Endothelial cell of umbilical vein (primary cell): ENCODE measurements around the gene KDM4D. TPM values are rescaled to one million over a fixed set of nuclear protein-coding genes. Genes with fewer than 3 reads are reported as not detected.

Experiments used
- BruUV-seq: library from RNA; stranded (reverse); fragments of 400-500 nt; replicated peaks from 2 replicates; lab custom pipeline; 2021; lab: Mats Ljungman, UMichigan
- CTCF ChIA-PET: fragments of 300-600, 350-600 bp; sonication (Branson Sonifier 250); formaldehyde crosslinking; loops from one replicate; lab custom pipeline; 2021; ENCODE audit warnings: antibody characterized with exemption, inconsistent platforms; lab: Charles Lee
- POLR2A ChIA-PET: fragments of 300-600, 350-600 bp; sonication (Branson Sonifier 250); formaldehyde crosslinking; loops from one replicate; lab custom pipeline; 2021; ENCODE audit warnings: antibody characterized with exemption, inconsistent platforms; lab: Charles Lee
- DNase-seq: peaks from one replicate; pipeline ENCODE4 v3.0.0-alpha.2; 2011; ENCODE audit warnings: low read depth, low spot score
- FAIRE-seq: peaks from 2 replicates; lab custom pipeline; 2011; peaks lifted over from hg19 to GRCh38; lab: Jason Lieb, UNC
- H2AFZ ChIP-seq: 2 replicates; pipeline ENCODE4 v1.6.0; 2012; ENCODE audit warnings: low read depth, low read length, control low read depth, inconsistent platforms
- H3K27ac ChIP-seq: 2 replicates; pipeline ENCODE4 v1.5.1; 2011; ENCODE audit warnings: low read depth, mild to moderate bottlenecking, control low read depth, low read length, moderate library complexity; ENCODE audit not compliant: insufficient read depth
- H3K27me3 ChIP-seq, 2 experiments: 2 replicates each; pipeline versions ENCODE4 v1.6.0 to v1.6.1; 2011; ENCODE audit warnings: low read length in 2 of 2, mixed read lengths in 1 of 2; ENCODE audit not compliant: control insufficient read depth in 2 of 2, insufficient read depth in 2 of 2
- H3K36me3 ChIP-seq, 2 experiments: 2 replicates in 1 of 2; 3 replicates in 1 of 2; pipeline ENCODE4 v1.5.1; 2011; ENCODE audit warnings: low read length in 2 of 2, mild to moderate bottlenecking in 1 of 2, moderate library complexity in 1 of 2; ENCODE audit not compliant: control insufficient read depth in 2 of 2, insufficient read depth in 2 of 2; ENCODE audit errors: extremely low read depth in 1 of 2
- H3K4me1 ChIP-seq: 3 replicates; pipeline ENCODE4 v1.5.1; 2011; ENCODE audit warnings: mild to moderate bottlenecking, low read length; ENCODE audit not compliant: control insufficient read depth, insufficient read depth; ENCODE audit errors: extremely low read depth
- H3K4me2 ChIP-seq: 2 replicates; pipeline ENCODE4 v1.6.1; 2011; ENCODE audit warnings: low read length, control low read depth, mixed read lengths; ENCODE audit not compliant: insufficient read depth
- H3K4me3 ChIP-seq, 3 experiments: fragments of 200-600 bp in 1 of 3; sonication (generic), shearing (Covaris generic) in 1 of 3; replicated peaks in 1 of 3; 2 replicates each; pipeline ENCODE4 v1.5.1; 2011 to 2016; ENCODE audit warnings: control low read depth in 3 of 3, low read length in 3 of 3, mild to moderate bottlenecking in 2 of 3, inconsistent platforms in 1 of 3, low read depth in 1 of 3, moderate library complexity in 1 of 3; ENCODE audit not compliant: insufficient read depth in 1 of 3
- H3K79me2 ChIP-seq: 2 replicates; pipeline ENCODE4 v1.6.0; 2012; ENCODE audit warnings: low read length, inconsistent platforms; ENCODE audit not compliant: control insufficient read depth, insufficient read depth
- H3K9ac ChIP-seq: replicated peaks from 2 replicates; pipeline ENCODE3; 2011; ENCODE audit warnings: low read length, control low read depth; ENCODE audit not compliant: insufficient read depth; ENCODE audit errors: extremely low read depth
- H3K9me1 ChIP-seq: replicated peaks from 3 replicates; pipeline ENCODE4 v1.6.0; 2011; ENCODE audit warnings: mild to moderate bottlenecking, low read length; ENCODE audit not compliant: control insufficient read depth, insufficient read depth; ENCODE audit errors: extremely low read depth
- H3K9me3 ChIP-seq: replicated peaks from 2 replicates; pipeline ENCODE4 v1.5.1; 2012; ENCODE audit warnings: low read length, inconsistent platforms; ENCODE audit not compliant: control insufficient read depth, insufficient read depth
- H4K20me1 ChIP-seq: replicated peaks from 2 replicates; pipeline ENCODE3; 2011; ENCODE audit warnings: mild to moderate bottlenecking, low read length; ENCODE audit not compliant: control insufficient read depth, insufficient read depth; ENCODE audit errors: extremely low read depth
- EZH2 ChIP-seq: IDR thresholded peaks from 2 replicates; pipeline ENCODE4 v1.6.1; 2012; ENCODE audit warnings: borderline replicate concordance, low read depth, mild to moderate bottlenecking, moderate library complexity, low read length, inconsistent platforms; ENCODE audit not compliant: severe bottlenecking
- FOS ChIP-seq: IDR thresholded peaks from 2 replicates; pipeline ENCODE4 v1.6.1; 2011; ENCODE audit warnings: mild to moderate bottlenecking, low read length, moderate library complexity, borderline replicate concordance; ENCODE audit not compliant: insufficient read depth
- GATA2 ChIP-seq: IDR thresholded peaks from 2 replicates; pipeline ENCODE4 v1.7.0; 2011; ENCODE audit warnings: low read depth, mild to moderate bottlenecking, moderate library complexity, mixed read lengths, low read length; ENCODE audit not compliant: insufficient read length, insufficient read depth
- JUN ChIP-seq: IDR thresholded peaks from 2 replicates; pipeline ENCODE4 v1.6.1; 2011; ENCODE audit warnings: borderline replicate concordance, low read depth; ENCODE audit not compliant: insufficient read length, insufficient read depth
- MYC ChIP-seq: IDR thresholded peaks from one replicate; pipeline ENCODE4 v1.6.1; 2011; ENCODE audit warnings: mild to moderate bottlenecking, low read depth, low read length
- POLR2A ChIP-seq: IDR thresholded peaks from 2 replicates; pipeline ENCODE4 v1.6.1; 2012; ENCODE audit warnings: low read depth, mild to moderate bottlenecking, control low read depth, low read length
- POLR2AphosphoS5 ChIP-seq: IDR thresholded peaks from 2 replicates; pipeline ENCODE4 v1.6.1; 2012; ENCODE audit warnings: low read depth, mild to moderate bottlenecking, control low read depth, low read length, moderate library complexity; ENCODE audit not compliant: insufficient read depth
- dilution Hi-C: fragments of 300-500 bp; cut with MboI; formaldehyde crosslinking; loops from one replicate; pipeline ENCODE4 v1.15.0; 2019; ENCODE audit warnings: low sequenced_read_pairs; ENCODE audit not compliant: extremely low pct_ligation_motif_present
- intact Hi-C: fragments of 100-400 bp; cut with micrococcal nuclease; formaldehyde crosslinking; loops from one replicate; pipeline ENCODE4 v1.10.0; 2022
- polyA plus RNA-seq, 4 experiments: library from polyadenylated mRNA; depleted of rRNA in 3 of 4; stranded (reverse) in 3 of 4; unstranded in 1 of 4; fragments of >200 nt; gene quantifications; 2 replicates each; pipeline versions ENCODE4 v1.2.1 to v1.2.3, GENCODE V29; 2011 to 2012; ENCODE audit warnings: missing spikeins in 1 of 4
- total RNA-seq: library from RNA; stranded (reverse); gene quantifications from 2 replicates; pipeline ENCODE4 v1.2.3, GENCODE V29; 2021
- TF ChIP-seq, protein P1 (sequence below): IDR thresholded peaks from 2 replicates; pipeline ENCODE4 v1.6.1; 2011; ENCODE audit not compliant: insufficient read depth, insufficient read length
- TF ChIP-seq, protein P2 (sequence below), 2 donors: IDR thresholded peaks; 1 replicate in 1 of 2; 2 replicates in 1 of 2; pipeline ENCODE4 v1.5.1; 2011; ENCODE audit warnings: low read length in 2 of 2, mild to moderate bottlenecking in 2 of 2, moderate library complexity in 2 of 2, control low read depth in 1 of 2, inconsistent platforms in 1 of 2, low read depth in 1 of 2; ENCODE audit not compliant: insufficient read depth in 1 of 2; ENCODE audit errors: extremely low read depth in 1 of 2

KDM4D gene
- total and polyA plus RNA-seq, 2 donors (not counting 3 experiments of a cell fraction or from before 2014, with no cell fraction given), result 1.0 to 1.3 TPM

DNA sequence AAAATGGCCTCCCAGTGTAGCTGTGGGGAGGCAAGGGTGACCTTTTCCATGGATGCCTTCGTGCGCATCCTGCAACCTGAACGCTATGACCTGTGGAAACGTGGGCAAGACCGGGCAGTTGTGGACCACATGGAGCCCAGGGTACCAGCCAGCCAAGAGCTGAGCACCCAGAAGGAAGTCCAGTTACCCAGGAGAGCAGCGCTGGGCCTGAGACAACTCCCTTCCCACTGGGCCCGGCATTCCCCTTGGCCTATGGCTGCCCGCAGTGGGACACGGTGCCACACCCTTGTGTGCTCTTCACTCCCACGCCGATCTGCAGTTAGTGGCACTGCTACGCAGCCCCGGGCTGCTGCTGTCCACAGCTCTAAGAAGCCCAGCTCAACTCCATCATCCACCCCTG lies 24.8 kb downstream of the KDM4D start:
- Histone ChIP-seq H3K9me1 (no peaks in the 10 kb centered on the region), H3K4me1 (no peaks in the 10 kb centered on the region), H3K27me3 (no peaks in the 10 kb centered on the region), H3K27ac (no peak overlapping the region), H4K20me1 (no peaks in the 10 kb centered on the region), H3K9ac (no peak overlapping the region), H3K9me3 (no peaks in the 10 kb centered on the region), H3K79me2 (no peaks in the 10 kb centered on the region), H3K4me3 (no peak overlapping the region), H2AFZ (no peak overlapping the region), H3K36me3 (no peaks in the 10 kb centered on the region), H3K4me2 (no peak overlapping the region)
- TF ChIP-seq POLR2A (no peak), EZH2 (no peak), GATA2 (no peak), JUN (no peak), MYC (no peak), POLR2AphosphoS5 (no peak), FOS (no peak)
- TF ChIP-seq, protein P1, sequence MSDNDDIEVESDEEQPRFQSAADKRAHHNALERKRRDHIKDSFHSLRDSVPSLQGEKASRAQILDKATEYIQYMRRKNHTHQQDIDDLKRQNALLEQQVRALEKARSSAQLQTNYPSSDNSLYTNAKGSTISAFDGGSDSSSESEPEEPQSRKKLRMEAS, result no peak
- TF ChIP-seq, protein P2, sequence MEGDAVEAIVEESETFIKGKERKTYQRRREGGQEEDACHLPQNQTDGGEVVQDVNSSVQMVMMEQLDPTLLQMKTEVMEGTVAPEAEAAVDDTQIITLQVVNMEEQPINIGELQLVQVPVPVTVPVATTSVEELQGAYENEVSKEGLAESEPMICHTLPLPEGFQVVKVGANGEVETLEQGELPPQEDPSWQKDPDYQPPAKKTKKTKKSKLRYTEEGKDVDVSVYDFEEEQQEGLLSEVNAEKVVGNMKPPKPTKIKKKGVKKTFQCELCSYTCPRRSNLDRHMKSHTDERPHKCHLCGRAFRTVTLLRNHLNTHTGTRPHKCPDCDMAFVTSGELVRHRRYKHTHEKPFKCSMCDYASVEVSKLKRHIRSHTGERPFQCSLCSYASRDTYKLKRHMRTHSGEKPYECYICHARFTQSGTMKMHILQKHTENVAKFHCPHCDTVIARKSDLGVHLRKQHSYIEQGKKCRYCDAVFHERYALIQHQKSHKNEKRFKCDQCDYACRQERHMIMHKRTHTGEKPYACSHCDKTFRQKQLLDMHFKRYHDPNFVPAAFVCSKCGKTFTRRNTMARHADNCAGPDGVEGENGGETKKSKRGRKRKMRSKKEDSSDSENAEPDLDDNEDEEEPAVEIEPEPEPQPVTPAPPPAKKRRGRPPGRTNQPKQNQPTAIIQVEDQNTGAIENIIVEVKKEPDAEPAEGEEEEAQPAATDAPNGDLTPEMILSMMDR (IDR thresholded peaks at IDR 0.05; ENCODE audit: extremely low read depth in 1 of 2, insufficient read depth in 1 of 2, low read depth in 1 of 2, low read length in 2 of 2), result no peak
- no TSS peak for BruUV-seq
- no peak for DNase-seq
- intact Hi-C loops (no loop called here), dilution Hi-C loops (no loop called here)
- FAIRE-seq, result no peak
- CTCF ChIA-PET, result no interaction called here
- POLR2A ChIA-PET, result no interaction called here
